GM12891 (cell line): Measurements from ENCODE around the gene FCER1A.

Experiments
- POLR2A ChIP-seq: IDR thresholded peaks from 2 replicates; pipeline ENCODE4 v1.6.1; 2011; ENCODE audit warnings: low read depth, low read length, control low read depth
- POLR2AphosphoS5 ChIP-seq: IDR thresholded peaks from 2 replicates; pipeline ENCODE4 v1.6.1; 2011; ENCODE audit warnings: low read depth, low read length, control low read depth
- POU2F2 ChIP-seq: IDR thresholded peaks from 2 replicates; pipeline ENCODE4 v1.6.1; 2011; ENCODE audit warnings: low read depth, mild to moderate bottlenecking, control low read depth, low read length, moderate library complexity
- SPI1 ChIP-seq: IDR thresholded peaks from 2 replicates; pipeline ENCODE4 v1.6.1; 2011; ENCODE audit warnings: low read depth, low read length, control low read depth
- TAF1 ChIP-seq: IDR thresholded peaks from 2 replicates; pipeline ENCODE4 v1.6.1; 2011; ENCODE audit warnings: low read depth, low read length, control low read depth

DNA sequence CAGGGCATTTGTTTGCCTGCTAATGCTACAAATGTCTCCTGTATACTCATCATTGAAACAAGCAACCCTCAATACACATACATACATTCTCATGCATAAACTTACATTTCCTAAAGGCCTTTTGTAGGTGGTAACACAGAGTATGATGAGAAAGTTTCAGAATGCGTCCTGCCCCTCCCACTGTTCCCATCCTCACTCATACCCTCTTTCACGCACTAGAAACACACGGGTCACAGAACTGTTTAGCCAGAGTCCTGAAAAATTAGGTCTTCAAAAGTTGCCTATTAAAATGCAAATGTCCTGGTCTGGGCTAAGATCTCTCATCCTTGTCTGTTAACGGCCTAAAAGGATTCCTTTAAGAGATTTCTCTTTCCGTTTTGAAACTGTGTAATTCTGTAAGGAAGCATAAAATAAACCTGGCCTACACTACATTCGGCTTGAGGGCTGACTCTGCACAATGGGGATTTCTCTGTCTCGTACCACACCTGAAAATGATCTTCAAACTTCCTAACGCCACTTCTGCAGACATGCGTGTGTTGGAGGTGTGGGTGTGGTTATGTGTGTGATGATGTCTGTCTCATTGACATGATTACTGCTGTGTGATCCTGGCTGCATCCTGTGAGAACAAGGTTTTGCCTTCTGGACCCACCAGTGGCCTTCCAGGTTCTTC, 5.3 kb upstream of the FCER1A start:
- no peak for TF ChIP-seq POLR2A
- TF ChIP-seq TAF1: no peak
- no peak for TF ChIP-seq POLR2AphosphoS5
- no peak for TF ChIP-seq SPI1
- TF ChIP-seq POU2F2: no peak
